A549 (cell line): ENCODE measurements around the gene KISS1.

Experiments used
- CHD2 ChIP-seq: fragments of 150-350 bp; IDR thresholded peaks from 2 replicates; pipeline ENCODE4 v1.6.1; 2014; ENCODE audit warnings: low read length; ENCODE audit not compliant: partially characterized antibody
- CTCF ChIP-seq: fragments of >200 bp; sonication (Bioruptor Twin); formaldehyde crosslinking; IDR thresholded peaks from 3 replicates; pipeline ENCODE4 v1.5.1; 2016
- ELK1 ChIP-seq: fragments of 150-350 bp; IDR thresholded peaks from 2 replicates; pipeline ENCODE4 v1.6.1; 2014; ENCODE audit warnings: low read depth, mild to moderate bottlenecking, low read length
- EP300 ChIP-seq, 2 experiments: fragments of >200 bp; sonication (Bioruptor Twin); formaldehyde crosslinking; IDR thresholded peaks; 2 replicates in 1 of 2; 3 replicates in 1 of 2; pipeline ENCODE4 v1.6.1; 2016 to 2017
- PBX3 ChIP-seq: IDR thresholded peaks from 2 replicates; pipeline ENCODE4 v1.6.1; 2012
- POLR2A ChIP-seq: IDR thresholded peaks from 2 replicates; pipeline ENCODE4 v1.6.1; 2012; ENCODE audit warnings: mild to moderate bottlenecking, low read length
- POLR2AphosphoS2 ChIP-seq: conservative IDR thresholded peaks from 2 replicates; pipeline ENCODE4 v1.6.1; 2012; ENCODE audit warnings: low read length, improper control_type of control experiment, inconsistent platforms

GRCh38 chr1:204223129-204223860 lies 27.0 kb upstream of the KISS1 start:
- TF ChIP-seq CTCF (no peak), ELK1 (no peak), POLR2AphosphoS2 (no peak), POLR2A (no peak), CHD2 (no peak), EP300 (IDR thresholded peaks at IDR 0.05) (no peak), PBX3 (no peak)
